T-helper 1 cell (primary cell): ENCODE measurements around the gene PRDX1.
"Not testable (repeated sequence)": the region's sequence is repeated elsewhere in the genome, so short reads cannot be mapped to it uniquely, and the experiment has no call there.

Experiments used
- DNase-seq, 5 donors: peaks; one replicate each; pipeline ENCODE4 v3.0.0-alpha.2; 2012 to 2020

PRDX1 gene

GRCh38 chr1:45535988-45536766 is 14.5 kb upstream of the PRDX1 start:
- no peak for DNase-seq

GRCh38 chr1:45531873-45532272 is 10.2 kb upstream of the PRDX1 start:
- no peak for DNase-seq

GRCh38 chr1:45530632-45531135 is 9.0 kb upstream of the PRDX1 start:
- DNase-seq: no peak

- no peak for DNase-seq
These were observed 4.5 kb upstream of the PRDX1 start for GRCh38 chr1:45526135-45526644.

GRCh38 chr1:45523975-45524374 is 2.3 kb upstream of the PRDX1 start:
- not testable (repeated sequence) for DNase-seq

GRCh38 chr1:45523516-45523915 is 1.8 kb upstream of the PRDX1 start:
- not testable (repeated sequence) for DNase-seq

GRCh38 chr1:45522324-45523104 is 830 bp upstream of the PRDX1 start:
- DNase-seq: peak in 1 of 5 donors; percentile 43

GRCh38 chr1:45519774-45520173 is 1.9 kb downstream of the PRDX1 start:
- DNase-seq: not testable (repeated sequence)

- no peak for DNase-seq
These were observed 2.8 kb downstream of the PRDX1 start for GRCh38 chr1:45518910-45519309.

- not testable (repeated sequence) for DNase-seq
These were observed 3.3 kb downstream of the PRDX1 start for GRCh38 chr1:45518366-45518765.

- DNase-seq: no peak
These were observed 5.2 kb downstream of the PRDX1 start for GRCh38 chr1:45516465-45516864.

- DNase-seq: no peak
These were observed 5.6 kb downstream of the PRDX1 start for GRCh38 chr1:45516036-45516435.

- DNase-seq: not testable (repeated sequence)
These were observed 8.0 kb downstream of the PRDX1 start for GRCh38 chr1:45513532-45514260.

- peak in 4 of 5 donors; percentile 34 to 58 (median 42) for DNase-seq
These were observed 9.0 kb downstream of the PRDX1 start for GRCh38 chr1:45512641-45513054.

- DNase-seq: no peak
These were observed 10.6 kb downstream of the PRDX1 start for GRCh38 chr1:45510972-45511527.

- no peak for DNase-seq
These were observed 11.4 kb downstream of the PRDX1 start for GRCh38 chr1:45510036-45510971.

GRCh38 chr1:45508295-45509151 is 13.2 kb downstream of the PRDX1 start:
- DNase-seq: no peak

- no peak for DNase-seq
These were observed 13.8 kb downstream of the PRDX1 start for GRCh38 chr1:45507893-45508292.

- DNase-seq: no peak
These were observed 14.5 kb downstream of the PRDX1 start for GRCh38 chr1:45507195-45507594.
